H9 (cell line): ENCODE measurements around the gene ZMIZ1. TPM values are rescaled to one million over a fixed set of nuclear protein-coding genes. Genes with fewer than 3 reads are reported as not detected.

Experiments
- DNase-seq: peaks from one replicate; pipeline ENCODE4 v3.0.0-alpha.2; 2017
- H2AFZ ChIP-seq: one replicate; pipeline ENCODE4 v1.6.1; 2013; ENCODE audit warnings: mild to moderate bottlenecking, low read length, control low read depth, moderate library complexity
- H2AK5ac ChIP-seq: 2 replicates; pipeline ENCODE4 v1.6.1; 2013; ENCODE audit warnings: low read length, control low read depth, mixed read lengths; ENCODE audit not compliant: insufficient read length
- H2BK120ac ChIP-seq: one replicate; pipeline ENCODE4 v1.6.1; 2013; ENCODE audit warnings: low read depth, mild to moderate bottlenecking, low read length, control low read depth, inconsistent platforms; ENCODE audit not compliant: poor library complexity, severe bottlenecking
- H2BK12ac ChIP-seq: 2 replicates; pipeline ENCODE4 v1.6.1; 2013; ENCODE audit warnings: low read length, control low read depth, mixed read lengths, low read depth; ENCODE audit not compliant: insufficient read length
- H2BK15ac ChIP-seq: 2 replicates; pipeline ENCODE4 v1.6.1; 2013; ENCODE audit warnings: low read depth, low read length, control low read depth
- H2BK20ac ChIP-seq: one replicate; pipeline ENCODE4 v1.6.1; 2013; ENCODE audit warnings: low read depth, mild to moderate bottlenecking, low read length, control low read depth, inconsistent platforms; ENCODE audit not compliant: poor library complexity, severe bottlenecking
- H2BK5ac ChIP-seq: 2 replicates; pipeline ENCODE4 v1.6.1; 2013; ENCODE audit warnings: low read length, control low read depth, mixed read lengths; ENCODE audit not compliant: insufficient read length
- H3K14ac ChIP-seq: 2 replicates; pipeline ENCODE4 v1.6.1; 2013; ENCODE audit warnings: low read length, control low read depth; ENCODE audit not compliant: insufficient read depth
- H3K18ac ChIP-seq: 2 replicates; pipeline ENCODE4 v1.6.1; 2013; ENCODE audit warnings: low read depth, mild to moderate bottlenecking, mixed read lengths, low read length, control low read depth; ENCODE audit not compliant: insufficient read length
- H3K23ac ChIP-seq: 2 replicates; pipeline ENCODE4 v1.6.1; 2013; ENCODE audit warnings: low read length, control low read depth, mixed read lengths, low read depth; ENCODE audit not compliant: insufficient read length
- H3K23me2 ChIP-seq: 2 replicates; pipeline ENCODE4 v1.6.1; 2013; ENCODE audit warnings: low read depth, mild to moderate bottlenecking, mixed read lengths, low read length, control low read depth; ENCODE audit not compliant: insufficient read length, poor library complexity, severe bottlenecking
- H3K27ac ChIP-seq: 2 replicates; pipeline ENCODE4 v1.5.1; 2013; ENCODE audit warnings: low read length, control low read depth, mixed read lengths, low read depth; ENCODE audit not compliant: insufficient read length
- H3K27me3 ChIP-seq: 2 replicates; pipeline ENCODE4 v1.6.1; 2013; ENCODE audit warnings: low read length, control low read depth, inconsistent platforms; ENCODE audit not compliant: insufficient read depth
- H3K4ac ChIP-seq: 2 replicates; pipeline ENCODE4 v1.6.1; 2013; ENCODE audit warnings: low read depth, mild to moderate bottlenecking, control low read depth, inconsistent platforms, low read length, moderate library complexity
- H3K4me1 ChIP-seq: 2 replicates; pipeline ENCODE4 v1.6.1; 2013; ENCODE audit warnings: low read length, control low read depth, inconsistent platforms; ENCODE audit not compliant: insufficient read depth
- H3K4me2 ChIP-seq: 2 replicates; pipeline ENCODE4 v1.6.1; 2013; ENCODE audit warnings: low read length, control low read depth, mixed read lengths; ENCODE audit not compliant: insufficient read length, insufficient read depth
- H3K56ac ChIP-seq: 2 replicates; pipeline ENCODE4 v1.6.1; 2013; ENCODE audit warnings: low read depth, mild to moderate bottlenecking, mixed read lengths, low read length, control low read depth; ENCODE audit not compliant: insufficient read length
- H3K79me1 ChIP-seq: 2 replicates; pipeline ENCODE4 v1.6.1; 2013; ENCODE audit warnings: low read depth, mild to moderate bottlenecking, moderate library complexity, low read length, control low read depth, inconsistent platforms; ENCODE audit not compliant: insufficient read depth, poor library complexity, severe bottlenecking
- H3K79me2 ChIP-seq: 2 replicates; pipeline ENCODE4 v1.6.1; 2013; ENCODE audit warnings: low read length, control low read depth, inconsistent platforms; ENCODE audit not compliant: insufficient read depth
- H3K9ac ChIP-seq: 2 replicates; pipeline ENCODE4 v1.6.1; 2013; ENCODE audit warnings: low read length, control low read depth, mixed read lengths; ENCODE audit not compliant: insufficient read length; ENCODE audit errors: extremely low read depth
- H3K9me3 ChIP-seq: one replicate; pipeline ENCODE4 v1.6.1; 2013; ENCODE audit warnings: low read depth, low read length, inconsistent platforms; ENCODE audit not compliant: control insufficient read depth
- H3T11ph ChIP-seq: one replicate; pipeline ENCODE4 v1.6.1; 2013; ENCODE audit warnings: mild to moderate bottlenecking, low read length, control low read depth, inconsistent platforms
- H4K20me1 ChIP-seq: one replicate; pipeline ENCODE4 v1.6.1; 2013; ENCODE audit not compliant: control insufficient read depth, insufficient read length, insufficient read depth
- H4K5ac ChIP-seq: 2 replicates; pipeline ENCODE4 v1.6.1; 2013; ENCODE audit warnings: low read depth, mild to moderate bottlenecking, mixed read lengths, low read length, control low read depth; ENCODE audit not compliant: insufficient read length
- H4K8ac ChIP-seq: replicated peaks from 2 replicates; pipeline ENCODE4 v1.6.1; 2013; ENCODE audit warnings: low read length, control low read depth, mixed read lengths, low read depth; ENCODE audit not compliant: insufficient read length
- H4K91ac ChIP-seq: 2 replicates; pipeline ENCODE4 v1.6.1; 2013; ENCODE audit warnings: low read depth, mild to moderate bottlenecking, moderate library complexity, mixed read lengths, low read length, control low read depth; ENCODE audit not compliant: insufficient read length
- H3K27ac Mint-ChIP-seq, 3 experiments: 2 replicates in 2 of 3; 3 replicates in 1 of 3; pipeline ENCODE4 v1.8.0; 2020 to 2021; ENCODE audit warnings: mixed read lengths in 3 of 3, mild to moderate bottlenecking in 1 of 3, moderate library complexity in 1 of 3
- H3K27me3 Mint-ChIP-seq: 2 replicates; pipeline ENCODE4 v1.8.0; 2021; ENCODE audit warnings: low read depth, mild to moderate bottlenecking, moderate library complexity, mixed read lengths
- H3K36me3 Mint-ChIP-seq, 3 experiments: 2 replicates in 2 of 3; 3 replicates in 1 of 3; pipeline ENCODE4 v1.8.0; 2020 to 2021; ENCODE audit warnings: low read depth in 3 of 3, mixed read lengths in 3 of 3; ENCODE audit not compliant: insufficient read depth in 1 of 3
- H3K4me1 Mint-ChIP-seq, 2 experiments: 2 replicates each; pipeline ENCODE4 v1.8.0; 2020; ENCODE audit warnings: mixed read lengths in 2 of 2
- H3K4me3 Mint-ChIP-seq, 2 experiments: 2 replicates in 1 of 2; 3 replicates in 1 of 2; pipeline ENCODE4 v1.8.0; 2020 to 2021; ENCODE audit warnings: mild to moderate bottlenecking in 2 of 2, mixed read lengths in 2 of 2, moderate library complexity in 1 of 2
- H3K9me3 Mint-ChIP-seq, 2 experiments: 2 replicates in 1 of 2; 3 replicates in 1 of 2; pipeline ENCODE4 v1.8.0; 2020; ENCODE audit warnings: mild to moderate bottlenecking in 2 of 2, mixed read lengths in 2 of 2, moderate library complexity in 1 of 2
- WGBS: extraction: QIAGEN DNeasy Blood & Tissue Kit; methylation state at CpG from one replicate; pipeline ENCODE4 v1.1.7; 2013; ENCODE audit warnings: missing lambda C conversion rate, low lambda C conversion rate, mixed read lengths; ENCODE audit not compliant: insufficient read length; ENCODE audit errors: extremely low coverage; 5-methylcytosine and 5-hydroxymethylcytosine counted together
- total RNA-seq: library from RNA; stranded (reverse); gene quantifications from 2 replicates; pipeline ENCODE4 v1.2.1, GENCODE V29; 2021
- TF ChIP-seq, protein P1 (sequence below): fragments of 200-600 bp; sonication (generic); conservative IDR thresholded peaks from 3 replicates; pipeline ENCODE4 v1.8.0; 2021; ENCODE audit warnings: antibody characterized with exemption, mild to moderate bottlenecking

The ZMIZ1 gene
- total RNA-seq, 1 experiment from 2014 or later = 36.9 TPM

- H3T11ph ChIP-seq = no peak overlapping the region
- H3K79me1 ChIP-seq = no peaks in the 10 kb centered on the region
- no peaks in the 10 kb centered on the region for H3K79me2 ChIP-seq
- H3K4ac ChIP-seq = no peak overlapping the region
- H3K27ac ChIP-seq = no peak overlapping the region
- no peaks in the 10 kb centered on the region for H3K23me2 ChIP-seq
- no peaks in the 10 kb centered on the region for H3K4me1 ChIP-seq
- no peak overlapping the region for H3K56ac ChIP-seq
- H3K4me2 ChIP-seq = no peak overlapping the region
- no peak overlapping the region for H2AK5ac ChIP-seq
- H2AFZ ChIP-seq = no peak overlapping the region
- Mint-ChIP-seq H3K4me1 (no peaks in the 10 kb centered on the region), H3K27ac (no peak overlapping the region), H3K4me3 (no peak overlapping the region), H3K27me3 (peaks cover 2% of the 10 kb centered on the region; the same call in 1 of the 2 replicates), H3K9me3 (no peaks in the 10 kb centered on the region), H3K36me3 (peaks cover 6 to 34% (median 18%) of the 10 kb centered on the region in 3 experiments; a peak in 6 of 7 replicates)
- H2BK12ac ChIP-seq = no peak overlapping the region
- H2BK120ac ChIP-seq = no peak overlapping the region
- no peak overlapping the region for H4K5ac ChIP-seq
- H2BK15ac ChIP-seq = no peak overlapping the region
- no peak for DNase-seq
- no CpG with 5 or more reads among the region's 10 CpGs for WGBS
- TF ChIP-seq, protein P1, sequence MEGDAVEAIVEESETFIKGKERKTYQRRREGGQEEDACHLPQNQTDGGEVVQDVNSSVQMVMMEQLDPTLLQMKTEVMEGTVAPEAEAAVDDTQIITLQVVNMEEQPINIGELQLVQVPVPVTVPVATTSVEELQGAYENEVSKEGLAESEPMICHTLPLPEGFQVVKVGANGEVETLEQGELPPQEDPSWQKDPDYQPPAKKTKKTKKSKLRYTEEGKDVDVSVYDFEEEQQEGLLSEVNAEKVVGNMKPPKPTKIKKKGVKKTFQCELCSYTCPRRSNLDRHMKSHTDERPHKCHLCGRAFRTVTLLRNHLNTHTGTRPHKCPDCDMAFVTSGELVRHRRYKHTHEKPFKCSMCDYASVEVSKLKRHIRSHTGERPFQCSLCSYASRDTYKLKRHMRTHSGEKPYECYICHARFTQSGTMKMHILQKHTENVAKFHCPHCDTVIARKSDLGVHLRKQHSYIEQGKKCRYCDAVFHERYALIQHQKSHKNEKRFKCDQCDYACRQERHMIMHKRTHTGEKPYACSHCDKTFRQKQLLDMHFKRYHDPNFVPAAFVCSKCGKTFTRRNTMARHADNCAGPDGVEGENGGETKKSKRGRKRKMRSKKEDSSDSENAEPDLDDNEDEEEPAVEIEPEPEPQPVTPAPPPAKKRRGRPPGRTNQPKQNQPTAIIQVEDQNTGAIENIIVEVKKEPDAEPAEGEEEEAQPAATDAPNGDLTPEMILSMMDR = no peak
- H3K9me3 ChIP-seq = no peaks in the 10 kb centered on the region
- no peaks in the 10 kb centered on the region for H4K20me1 ChIP-seq
- no peak overlapping the region for H3K9ac ChIP-seq
- H3K27me3 ChIP-seq = no peaks in the 10 kb centered on the region
- no peak overlapping the region for H2BK5ac ChIP-seq
- H2BK20ac ChIP-seq = no peak overlapping the region
- H4K8ac ChIP-seq = no peak overlapping the region
- H3K18ac ChIP-seq = no peak overlapping the region
- no peak overlapping the region for H3K14ac ChIP-seq
- no peak overlapping the region for H3K23ac ChIP-seq
- no peak overlapping the region for H4K91ac ChIP-seq
Observed at GRCh38 chr10:79209340-79209739, 140.6 kb downstream of the ZMIZ1 start.
